ENCODE data around the gene DISP2.

Gene DISP2

GRCh38 chr15:40389824-40390595, 32.0 kb downstream of the DISP2 start:
- DNase-seq = no peak

DNA sequence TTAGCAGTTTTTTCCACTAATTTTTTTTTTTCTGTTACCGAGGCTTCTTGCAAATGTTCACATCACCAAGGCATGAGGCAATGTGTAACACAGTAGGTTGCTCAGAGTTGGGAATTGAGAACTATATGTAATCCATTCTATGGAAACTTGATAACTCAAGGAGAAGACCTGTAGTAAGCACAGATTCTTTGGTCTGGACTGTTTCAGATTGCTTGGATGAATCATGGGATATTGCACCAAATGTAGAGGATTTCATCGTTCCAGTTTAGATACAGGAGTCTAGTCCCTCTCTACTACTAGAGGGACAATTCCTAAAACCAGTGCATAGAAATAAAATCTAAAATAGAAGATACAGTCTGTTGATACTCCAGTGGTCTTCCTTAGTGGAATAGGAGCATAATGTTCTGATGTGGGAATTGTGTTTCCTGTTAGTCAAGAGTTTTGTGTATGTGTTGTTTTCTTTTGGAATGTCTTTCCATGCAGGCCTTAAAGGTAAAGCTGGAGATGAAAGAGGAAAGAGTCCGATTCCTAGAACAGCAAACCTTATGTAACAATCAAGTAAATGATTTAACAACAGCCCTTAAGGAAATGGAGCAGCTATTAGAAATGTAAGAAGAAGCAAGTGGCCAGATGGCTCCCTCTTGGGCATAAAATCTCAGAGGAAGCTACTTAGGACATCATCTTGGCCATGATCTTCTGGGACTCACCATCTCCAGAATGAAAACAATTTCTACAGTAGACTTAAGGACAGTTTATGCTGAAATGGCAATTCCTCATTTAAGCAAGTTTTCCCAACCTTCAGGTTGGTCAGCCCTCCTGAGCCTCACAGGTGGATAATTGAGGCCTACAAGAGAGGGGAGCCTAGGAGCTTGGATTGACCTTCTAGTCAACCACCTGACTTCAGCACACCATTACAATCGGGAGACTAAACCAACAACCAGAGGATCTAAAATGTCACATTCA, 35.2 kb downstream of the DISP2 start:
- no peak for DNase-seq

DNA sequence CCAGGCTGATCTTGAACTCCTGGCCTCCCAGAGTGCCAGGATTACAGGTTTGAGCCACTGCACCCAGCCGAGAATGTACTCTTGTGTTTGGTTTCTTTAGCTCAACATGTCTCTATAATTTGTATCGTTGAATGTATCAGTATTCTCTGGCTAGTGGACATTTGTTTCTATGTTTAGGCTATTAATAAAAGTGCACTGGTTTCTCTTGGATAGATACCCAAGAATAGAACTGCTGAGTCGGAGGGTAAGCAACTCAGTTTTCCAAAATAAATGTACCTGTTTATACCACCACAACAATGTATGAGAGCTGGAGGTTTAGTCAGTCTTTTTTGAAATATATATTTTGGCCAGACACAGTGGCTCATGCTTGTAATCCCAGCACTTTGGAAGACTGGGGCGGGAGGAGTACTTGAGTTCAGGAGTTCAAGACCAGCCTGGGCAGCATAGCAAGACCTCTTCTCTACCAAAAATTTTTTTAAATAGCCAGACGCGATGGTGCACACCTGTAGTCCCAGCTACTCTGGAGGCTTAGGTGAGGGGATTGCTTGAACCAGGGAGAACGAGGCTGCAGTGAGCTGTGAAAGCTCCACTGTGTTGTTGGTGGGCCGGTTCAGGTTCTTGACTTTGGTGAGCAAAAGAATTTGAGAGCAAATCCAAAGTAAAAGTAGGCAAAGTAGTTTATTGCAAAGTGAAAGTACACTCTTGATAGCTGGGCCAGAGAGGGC, 39.8 kb downstream of the DISP2 start:
- no peak for DNase-seq

- DNase-seq = peak in 1 of 5 donors; percentile 43
These were observed 40.4 kb downstream of the DISP2 start for GRCh38 chr15:40398413-40398873.

GRCh38 chr15:40399370-40399769, 41.4 kb downstream of the DISP2 start:
- DNase-seq = no peak

GRCh38 chr15:40405501-40406381, 47.7 kb downstream of the DISP2 start, which contains the start of gene IVD:
IVD (plus strand) TSS chr15:40405795; CDS start chr15:40405828, 33 bp downstream.
- peak; percentile 57 to 88 (median 76) for DNase-seq

DNA sequence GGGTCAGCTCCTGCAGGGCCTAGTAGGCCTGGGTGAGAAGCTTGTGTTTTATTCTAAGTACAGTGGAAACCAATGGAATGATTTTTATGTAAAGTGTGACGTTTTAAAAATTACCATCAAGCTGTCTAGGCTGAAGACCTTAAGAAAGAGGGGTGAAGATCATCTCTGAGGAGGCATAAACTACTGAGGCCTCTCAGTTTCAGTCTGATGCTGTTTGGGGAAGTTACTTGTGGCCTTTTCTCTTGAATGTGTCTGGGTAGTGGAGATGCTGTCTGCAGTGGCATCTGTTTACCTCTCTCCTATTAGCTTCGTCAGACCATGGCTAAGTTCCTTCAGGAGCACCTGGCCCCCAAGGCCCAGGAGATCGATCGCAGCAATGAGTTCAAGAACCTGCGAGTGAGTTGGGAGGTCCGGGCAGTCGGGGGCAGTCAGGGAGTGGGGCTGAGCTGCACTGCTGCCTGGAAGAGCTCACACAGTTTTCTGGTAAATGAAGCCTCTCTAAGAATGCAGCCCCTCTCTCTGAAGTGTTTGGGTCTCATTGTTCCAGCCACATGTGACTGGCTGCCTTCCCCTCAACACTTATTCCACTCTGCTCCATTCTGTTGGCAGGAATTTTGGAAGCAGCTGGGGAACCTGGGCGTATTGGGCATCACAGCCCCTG, 49.4 kb downstream of the DISP2 start:
- no peak for DNase-seq

- peak in 1 of 5 donors; percentile 35 for DNase-seq
These were observed 51.3 kb downstream of the DISP2 start for GRCh38 chr15:40409366-40409765.

DNA sequence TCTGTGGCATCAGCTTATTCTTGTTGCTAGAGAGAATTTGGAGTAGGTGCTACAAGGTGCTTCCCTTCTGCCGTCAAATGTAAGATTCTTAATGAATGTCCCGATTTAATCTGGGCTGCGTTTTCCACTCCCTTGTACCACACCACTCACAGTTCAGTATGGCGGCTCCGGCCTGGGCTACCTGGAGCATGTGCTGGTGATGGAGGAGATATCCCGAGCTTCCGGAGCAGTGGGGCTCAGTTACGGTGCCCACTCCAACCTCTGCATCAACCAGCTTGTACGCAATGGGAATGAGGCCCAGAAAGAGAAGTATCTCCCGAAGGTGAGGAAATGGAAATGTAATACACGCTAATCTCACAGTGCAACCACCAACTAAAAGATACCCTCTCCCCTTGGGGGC, 52.5 kb downstream of the DISP2 start:
- DNase-seq = no peak

GRCh38 chr15:40412095-40412759, 54.2 kb downstream of the DISP2 start:
- DNase-seq = no peak

GRCh38 chr15:40413036-40413435, 55.0 kb downstream of the DISP2 start:
- DNase-seq = no peak

GRCh38 chr15:40414816-40415215, 56.8 kb downstream of the DISP2 start:
- no peak for DNase-seq

GRCh38 chr15:40415226-40415625, 57.2 kb downstream of the DISP2 start:
- no peak for DNase-seq

DNA sequence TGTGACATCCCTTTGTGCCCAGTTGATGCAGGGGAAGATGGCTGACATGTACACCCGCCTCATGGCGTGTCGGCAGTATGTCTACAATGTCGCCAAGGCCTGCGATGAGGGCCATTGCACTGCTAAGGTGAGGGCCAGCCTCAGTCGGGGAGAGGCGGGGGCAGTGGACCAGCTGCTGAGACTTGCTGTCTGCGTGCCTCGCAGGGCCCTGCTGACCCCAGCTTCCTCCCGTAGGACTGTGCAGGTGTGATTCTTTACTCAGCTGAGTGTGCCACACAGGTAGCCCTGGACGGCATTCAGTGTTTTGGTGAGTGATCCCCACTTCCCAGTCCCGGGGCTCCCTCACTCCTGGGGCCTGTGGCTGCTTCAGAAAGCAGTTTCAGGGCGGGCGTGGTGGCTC, 58.0 kb downstream of the DISP2 start:
- no peak for DNase-seq

DNA sequence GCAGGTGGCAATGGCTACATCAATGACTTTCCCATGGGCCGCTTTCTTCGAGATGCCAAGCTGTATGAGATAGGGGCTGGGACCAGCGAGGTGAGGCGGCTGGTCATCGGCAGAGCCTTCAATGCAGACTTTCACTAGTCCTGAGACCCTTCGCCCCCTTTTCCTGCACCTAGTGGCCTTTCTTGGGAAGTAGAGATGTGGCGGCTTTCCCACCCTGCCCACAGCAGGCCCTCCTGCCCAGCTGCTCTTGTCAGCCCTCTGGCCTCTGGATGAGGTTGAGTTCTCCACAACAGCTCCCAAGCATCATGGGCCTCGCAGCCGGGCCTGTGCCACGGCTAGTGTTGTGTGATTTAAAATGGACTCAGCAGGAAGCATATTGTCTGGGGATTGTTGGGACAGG, 60.1 kb downstream of the DISP2 start:
- no peak for DNase-seq

DNA sequence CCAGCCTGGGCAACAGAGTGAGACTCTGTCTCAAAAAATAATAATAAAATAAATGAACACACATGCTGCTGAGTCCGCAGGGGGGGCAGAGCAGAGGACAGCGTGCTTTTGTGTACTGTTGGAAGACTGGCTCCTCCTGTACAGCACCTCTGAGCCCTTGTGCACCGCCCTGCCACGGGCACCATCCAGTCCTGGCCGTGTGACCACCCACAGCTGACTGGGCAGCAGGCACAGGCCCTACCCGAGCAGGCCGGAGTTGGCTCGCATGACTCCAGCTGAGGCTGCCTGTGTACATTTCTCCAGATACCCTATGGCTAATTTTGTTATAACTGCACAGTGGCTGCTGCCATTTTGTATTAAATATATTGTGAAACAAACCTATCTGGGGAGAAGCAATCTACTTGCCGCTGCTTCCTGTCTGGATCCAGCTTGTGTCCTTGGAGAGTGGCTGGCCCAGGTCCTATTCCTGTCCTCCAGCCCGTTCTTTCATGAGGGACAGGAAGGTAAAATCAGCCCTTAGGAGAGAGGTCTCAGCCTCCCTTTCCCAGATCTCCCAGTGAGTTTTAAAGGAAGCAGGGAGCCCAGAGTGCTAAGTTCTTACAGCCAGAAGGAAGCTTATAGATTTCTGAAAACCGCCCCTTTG, 62.2 kb downstream of the DISP2 start:
- DNase-seq = no peak

DNA sequence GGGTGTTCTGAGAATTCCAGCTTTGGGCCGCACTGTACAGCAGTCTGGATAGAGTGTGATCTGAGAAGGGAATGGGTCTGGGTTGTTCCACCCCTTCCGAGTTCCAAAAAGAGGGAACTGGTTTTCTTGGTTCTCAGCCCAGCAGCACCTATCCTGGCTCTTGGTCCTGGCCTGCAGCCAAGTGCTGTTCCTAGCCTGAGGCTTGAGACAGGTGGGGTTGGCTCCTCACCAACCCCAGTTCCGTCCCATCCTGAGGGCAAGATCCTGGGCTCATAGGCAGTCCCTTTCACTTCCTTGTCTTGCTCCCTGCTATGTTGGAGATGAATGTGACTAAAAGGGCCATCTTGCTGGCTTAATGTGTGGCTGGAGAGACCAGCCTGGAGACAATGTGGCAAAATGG, 62.8 kb downstream of the DISP2 start:
- no peak for DNase-seq

- peak; percentile 46 to 75 (median 69) for DNase-seq
These were observed 63.5 kb downstream of the DISP2 start for GRCh38 chr15:40421246-40422157.

Data from T-helper 1 cell (primary cell).